Aorta (tissue), 5 donors: ENCODE results near the gene CYP2W1. TPM values are rescaled to one million over a fixed set of nuclear protein-coding genes. Genes with fewer than 3 reads are reported as not detected.

ENCODE experiments used
- ATAC-seq: fragments of 200-7000 bp; cut with Tn5 transposase; one replicate; pipeline ENCODE4 v1.9.1; 2022; ENCODE audit warnings: moderate library complexity; ENCODE audit not compliant: low FRiP score
- DNase-seq, 2 donors: peaks; one replicate each; pipeline ENCODE4 v3.0.0-alpha.2; 2020
- H3K27ac ChIP-seq, 2 donors: one replicate each; pipeline ENCODE4 v1.5.1; 2013; ENCODE audit warnings: low read length in 2 of 2, mild to moderate bottlenecking in 2 of 2, moderate library complexity in 2 of 2, control low read depth in 1 of 2, inconsistent platforms in 1 of 2, low read depth in 1 of 2
- H3K27me3 ChIP-seq, 2 donors: one replicate each; pipeline ENCODE4 v1.6.1; 2013; ENCODE audit warnings: control low read depth in 1 of 2, low read length in 1 of 2, mild to moderate bottlenecking in 1 of 2, moderate library complexity in 1 of 2; ENCODE audit not compliant: insufficient read depth in 2 of 2, control insufficient read depth in 1 of 2
- H3K36me3 ChIP-seq, 2 donors: one replicate each; pipeline ENCODE4 v1.6.1; 2013; ENCODE audit warnings: control low read depth in 1 of 2, low read length in 1 of 2, mild to moderate bottlenecking in 1 of 2; ENCODE audit not compliant: insufficient read depth in 2 of 2, control insufficient read depth in 1 of 2
- H3K4me1 ChIP-seq, 2 donors: one replicate each; pipeline ENCODE4 v1.6.1; 2013; ENCODE audit warnings: low read length in 2 of 2, control low read depth in 1 of 2, mild to moderate bottlenecking in 1 of 2, moderate library complexity in 1 of 2; ENCODE audit not compliant: insufficient read depth in 2 of 2, control insufficient read depth in 1 of 2
- H3K4me3 ChIP-seq, 2 donors: one replicate each; pipeline ENCODE4 v1.5.1; 2013; ENCODE audit warnings: low read length in 2 of 2, control low read depth in 1 of 2, mild to moderate bottlenecking in 1 of 2
- H3K9me3 ChIP-seq: one replicate; pipeline ENCODE4 v1.6.1; 2013; ENCODE audit warnings: mild to moderate bottlenecking, low read length; ENCODE audit not compliant: control insufficient read depth
- WGBS, 2 donors: extraction: QIAGEN DNeasy Blood & Tissue Kit; methylation state at CpG; one replicate each; pipeline ENCODE4 v1.1.7; 2013; 5-methylcytosine and 5-hydroxymethylcytosine counted together
- intact Hi-C, 2 donors: fragments of 100-400 bp; cut with DNase I; formaldehyde crosslinking; loops; one replicate each; pipeline versions ENCODE4 v1.14.2 to v1.15.0; 2022
- polyA plus RNA-seq, 2 donors: library from polyadenylated mRNA; stranded (reverse); fragments of 200-250 nt; gene quantifications; one replicate each; pipeline ENCODE4 v1.2.3, GENCODE V29; 2013
- total RNA-seq, 2 donors: library from RNA; stranded (reverse); fragmentation: NEBNext Ultra II Directional; extraction: Animal tissue kit (Norgen Biotek cat#: 25700); gene quantifications; one replicate each; pipeline ENCODE4 v1.2.1, GENCODE V29; 2021
- donor health status: healthy with polysubstance abuse.
- donor health status: Bipolar disorder and iron deficiency.
- donor health status: DM: no; HTN: no; CAD: no.
- donor health status: DM: no; HTN: no; CAD: no.
- donor health status: DM: yes; HTN: yes; CAD: no.

CYP2W1 gene
- total and polyA plus RNA-seq, 4 donors = not detected

GRCh38 chr7:984361-985126 is 1.6 kb downstream of the CYP2W1 start:
- 83 to 85% methylated on average over 34 to 39 of the region's 39 CpGs for WGBS, 2 donors
- H3K36me3 ChIP-seq = no peaks in the 10 kb centered on the region
- ATAC-seq = peak; percentile 4
- H3K27me3 ChIP-seq = no peaks in the 10 kb centered on the region
- H3K27ac ChIP-seq = no peak overlapping the region
- intact Hi-C loops = no loop called here
- H3K4me1 ChIP-seq = no peaks in the 10 kb centered on the region
- no peak overlapping the region for H3K4me3 ChIP-seq
- no peaks in the 10 kb centered on the region for H3K9me3 ChIP-seq
- DNase-seq = no peak

DNA sequence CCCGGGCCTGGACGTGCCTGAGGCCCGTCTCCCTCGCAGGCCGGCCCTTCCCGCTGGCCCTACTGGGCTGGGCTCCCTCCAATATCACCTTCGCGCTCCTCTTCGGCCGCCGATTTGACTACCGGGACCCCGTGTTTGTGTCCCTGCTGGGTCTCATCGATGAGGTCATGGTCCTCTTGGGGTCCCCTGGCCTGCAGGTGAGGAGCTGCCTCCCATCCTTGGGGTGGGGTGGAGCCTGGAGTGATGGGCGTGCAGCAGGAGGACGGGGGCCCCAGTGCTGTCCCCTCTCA is 2.1 kb downstream of the CYP2W1 start:
- ATAC-seq = no peak
- H3K27me3 ChIP-seq = no peaks in the 10 kb centered on the region
- DNase-seq = no peak
- intact Hi-C loops = no loop called here
- no peak overlapping the region for H3K27ac ChIP-seq
- 67 to 73% methylated on average over 16 of the region's 16 CpGs for WGBS, 2 donors
- no peaks in the 10 kb centered on the region for H3K36me3 ChIP-seq
- H3K4me1 ChIP-seq = no peaks in the 10 kb centered on the region
- H3K4me3 ChIP-seq = no peak overlapping the region
- H3K9me3 ChIP-seq = no peaks in the 10 kb centered on the region

GRCh38 chr7:985915-986741 is 3.1 kb downstream of the CYP2W1 start:
- H3K9me3 ChIP-seq = no peaks in the 10 kb centered on the region
- intact Hi-C loops = no loop called here
- no peaks in the 10 kb centered on the region for H3K27me3 ChIP-seq
- no peak for DNase-seq
- no peaks in the 10 kb centered on the region for H3K4me1 ChIP-seq
- no peaks in the 10 kb centered on the region for H3K36me3 ChIP-seq
- H3K27ac ChIP-seq = no peak overlapping the region
- no peak for ATAC-seq
- H3K4me3 ChIP-seq = no peak overlapping the region
- WGBS, 2 donors = 52 to 56% methylated on average over 41 of the region's 41 CpGs

- H3K27ac ChIP-seq = no peak overlapping the region
- WGBS, 2 donors = 76% methylated on average over 48 to 56 of the region's 56 CpGs
- no peaks in the 10 kb centered on the region for H3K9me3 ChIP-seq
- DNase-seq (no peak), ATAC-seq (no peak)
- H3K4me1 ChIP-seq = no peaks in the 10 kb centered on the region
- no peaks in the 10 kb centered on the region for H3K36me3 ChIP-seq
- no peaks in the 10 kb centered on the region for H3K27me3 ChIP-seq
- intact Hi-C loops = no loop called here
- H3K4me3 ChIP-seq = no peak overlapping the region
Measured at GRCh38 chr7:986766-987751, 4.1 kb downstream of the CYP2W1 start.

- DNase-seq = no peak
- no peak for ATAC-seq
Measured at GRCh38 chr7:987909-988308, 4.9 kb downstream of the CYP2W1 start.

DNA sequence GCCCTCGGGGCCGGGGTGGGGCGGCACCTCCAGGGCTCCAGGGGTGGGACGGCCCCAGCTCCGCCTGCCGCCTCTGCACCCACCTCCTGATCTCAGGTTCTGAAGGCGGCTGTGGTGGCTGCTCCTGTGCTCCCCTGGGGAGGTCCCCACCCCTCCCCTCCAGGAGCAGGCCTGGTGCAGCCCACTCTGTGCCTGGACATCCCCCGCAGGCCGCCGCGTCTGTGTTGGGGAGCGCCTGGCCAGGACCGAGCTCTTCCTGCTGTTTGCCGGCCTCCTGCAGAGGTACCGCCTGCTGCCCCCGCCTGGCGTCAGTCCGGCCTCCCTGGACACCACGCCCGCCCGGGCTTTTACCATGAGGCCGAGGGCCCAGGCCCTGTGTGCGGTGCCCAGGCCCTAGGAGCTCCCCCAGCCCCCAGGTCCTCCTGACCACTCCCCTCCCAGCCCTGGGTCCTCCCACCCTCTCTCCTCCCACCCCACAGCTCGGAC is 5.5 kb downstream of the CYP2W1 start:
- intact Hi-C loops = no loop called here
- H3K36me3 ChIP-seq = no peaks in the 10 kb centered on the region
- DNase-seq (no peak), ATAC-seq (no peak)
- 6 to 7% methylated on average over 21 to 24 of the region's 24 CpGs for WGBS, 2 donors
- no peak overlapping the region for H3K4me3 ChIP-seq
- no peaks in the 10 kb centered on the region for H3K9me3 ChIP-seq
- no peaks in the 10 kb centered on the region for H3K4me1 ChIP-seq
- H3K27ac ChIP-seq = no peak overlapping the region
- H3K27me3 ChIP-seq = no peaks in the 10 kb centered on the region

More at GRCh38 chr7:987909-988308, 4.9 kb downstream of the CYP2W1 start:
- Histone ChIP-seq H3K9me3 (no peaks in the 10 kb centered on the region), H3K36me3 (no peaks in the 10 kb centered on the region), H3K4me1 (no peaks in the 10 kb centered on the region), H3K4me3 (no peak overlapping the region), H3K27ac (no peak overlapping the region), H3K27me3 (no peaks in the 10 kb centered on the region)
- WGBS, 2 donors = 40 to 56% methylated on average over 2 to 6 of the region's 6 CpGs
- intact Hi-C loops = no loop called here

DNA sequence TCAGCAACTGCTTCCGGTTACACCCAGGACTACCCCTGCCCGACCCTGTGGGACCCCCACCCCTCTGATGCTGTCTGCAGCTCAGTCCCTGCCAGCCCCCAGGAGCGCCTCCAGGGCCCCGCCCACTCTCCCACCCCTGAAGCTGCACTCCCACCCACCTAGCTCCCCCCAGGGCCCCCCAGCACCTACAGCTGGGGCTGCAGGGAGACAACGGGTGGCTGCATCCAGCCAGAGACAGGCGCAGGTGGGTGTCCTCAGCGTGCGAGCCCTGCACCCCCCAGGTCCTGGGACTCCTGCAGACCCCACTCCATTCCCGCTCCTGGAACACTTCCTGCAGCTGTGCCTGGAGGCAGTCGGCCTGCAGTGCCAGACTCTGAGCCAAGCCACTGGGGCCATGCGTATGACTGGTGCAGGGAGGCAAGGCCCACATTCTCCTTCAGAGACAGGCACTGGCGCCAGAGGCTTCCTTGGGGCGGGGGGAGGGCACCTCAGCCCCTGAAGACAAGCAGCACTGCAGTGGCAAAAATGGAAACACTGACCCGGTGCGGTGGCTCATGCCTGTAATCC is 6.1 kb downstream of the CYP2W1 start:
- Histone ChIP-seq H3K4me3 (no peak overlapping the region), H3K27ac (no peak overlapping the region), H3K27me3 (no peaks in the 10 kb centered on the region), H3K9me3 (no peaks in the 10 kb centered on the region), H3K36me3 (no peaks in the 10 kb centered on the region), H3K4me1 (no peaks in the 10 kb centered on the region)
- WGBS, 2 donors = 34 to 35% methylated on average over 14 to 15 of the region's 15 CpGs
- no peak for ATAC-seq
- no peak for DNase-seq
- intact Hi-C loops = no loop called here

DNA sequence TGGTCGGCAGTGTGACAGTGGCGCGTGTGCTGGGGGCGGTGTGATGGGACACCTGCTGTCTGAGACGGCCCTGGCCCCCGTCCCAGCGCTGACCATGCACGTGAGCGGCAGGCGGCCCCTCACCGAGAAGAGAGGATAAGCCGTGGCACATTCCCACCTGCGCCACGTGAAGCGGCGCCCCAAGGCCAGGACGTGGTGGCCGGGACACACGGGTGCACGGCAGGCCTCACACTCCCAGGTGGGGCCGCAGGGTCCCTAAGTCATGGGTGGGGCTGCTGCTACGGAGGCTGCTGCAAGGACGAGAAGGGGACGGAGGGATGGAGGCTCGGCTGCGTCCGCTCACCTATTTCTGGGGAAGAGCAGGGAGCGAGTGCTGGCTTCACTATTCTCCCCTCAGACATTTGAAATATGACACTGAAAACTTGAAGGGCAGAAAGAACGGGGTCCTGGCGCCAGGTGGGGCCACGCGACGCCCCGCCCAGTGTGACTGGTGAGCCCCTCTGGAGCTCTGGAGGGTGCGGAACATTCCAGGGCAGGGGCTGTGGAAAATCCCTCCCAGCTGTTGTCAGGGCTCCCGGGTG is 7.5 kb downstream of the CYP2W1 start:
- no peak overlapping the region for H3K27ac ChIP-seq
- intact Hi-C loops = loop anchor here in 1 of 2 donors (5.0 kb wide), 1 partner anchor 152 kb away; no protein-coding TSS in a partner anchor
- no peak for DNase-seq
- no peaks in the 10 kb centered on the region for H3K27me3 ChIP-seq
- H3K4me1 ChIP-seq = no peaks in the 10 kb centered on the region
- H3K9me3 ChIP-seq = no peaks in the 10 kb centered on the region
- H3K36me3 ChIP-seq = no peaks in the 10 kb centered on the region
- ATAC-seq = no peak
- 71 to 75% methylated on average over 35 to 36 of the region's 36 CpGs for WGBS, 2 donors
- H3K4me3 ChIP-seq = no peak overlapping the region
